Measurements from ENCODE around the gene TMEM87B. TPM values are rescaled to one million over a fixed set of nuclear protein-coding genes. Genes with fewer than 3 reads are reported as not detected.

Gene TMEM87B
- total RNA-seq, 1 experiment from 2014 or later, result 37.0 TPM

- Mint-ChIP-seq H3K36me3 (ENCODE audit: insufficient read depth, unreplicated experiment) (no peaks in the 10 kb centered on the region), H3K9me3 (ENCODE audit: low read depth, unreplicated experiment) (no peaks in the 10 kb centered on the region), H3K4me1 (ENCODE audit: low read depth, unreplicated experiment) (no peaks in the 10 kb centered on the region), H3K27ac (ENCODE audit: unreplicated experiment) (no peak overlapping the region), H3K4me3 (ENCODE audit: low read depth, unreplicated experiment) (no peak overlapping the region), H3K27me3 (ENCODE audit: unreplicated experiment) (peaks cover 36% of the 10 kb centered on the region)
- no TSS peak for BruUV-seq (replicated peaks)
- intact Hi-C loops (cut with micrococcal nuclease; ENCODE audit: unreplicated experiment), result no loop called here
- no peak for DNase-seq
- TF ChIP-seq CTCF (IDR thresholded peaks at IDR 0.05; ENCODE audit: unreplicated experiment), result no peak
- CTCF ChIA-PET, result no interaction called here
Measured at GRCh38 chr2:112162956-112163355, 107.9 kb downstream of the TMEM87B start.

GRCh38 chr2:112163541-112163981 is 108.5 kb downstream of the TMEM87B start:
- H3K27me3 Mint-ChIP-seq (ENCODE audit: unreplicated experiment), result peaks cover 36% of the 10 kb centered on the region
- no peaks in the 10 kb centered on the region for H3K4me1 Mint-ChIP-seq (ENCODE audit: low read depth, unreplicated experiment)
- no peak for DNase-seq
- H3K36me3 Mint-ChIP-seq (ENCODE audit: insufficient read depth, unreplicated experiment), result no peaks in the 10 kb centered on the region
- H3K27ac Mint-ChIP-seq (ENCODE audit: unreplicated experiment), result no peak overlapping the region
- intact Hi-C loops (cut with micrococcal nuclease; ENCODE audit: unreplicated experiment), result no loop called here
- CTCF ChIA-PET, result no interaction called here
- BruUV-seq (replicated peaks), result no TSS peak
- no peak for TF ChIP-seq CTCF (IDR thresholded peaks at IDR 0.05; ENCODE audit: unreplicated experiment)
- no peaks in the 10 kb centered on the region for H3K9me3 Mint-ChIP-seq (ENCODE audit: low read depth, unreplicated experiment)
- H3K4me3 Mint-ChIP-seq (ENCODE audit: low read depth, unreplicated experiment), result no peak overlapping the region

DNA sequence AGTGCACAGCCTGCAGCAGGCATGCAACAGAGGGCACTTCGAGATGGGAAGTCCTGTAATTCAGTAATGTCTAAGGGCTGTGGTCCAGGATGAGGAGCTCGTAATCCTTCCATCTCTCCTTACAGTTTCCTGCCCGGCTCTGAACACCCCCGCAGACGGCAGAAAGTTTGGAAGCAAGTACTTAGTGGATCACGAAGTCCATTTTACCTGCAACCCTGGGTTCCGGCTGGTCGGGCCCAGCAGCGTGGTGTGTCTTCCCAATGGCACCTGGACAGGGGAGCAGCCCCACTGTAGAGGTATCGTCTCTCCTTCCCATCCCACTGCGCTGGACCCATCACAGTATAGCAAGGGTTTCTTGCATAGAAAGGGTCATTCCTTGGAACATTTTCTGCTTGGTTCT is 109.8 kb downstream of the TMEM87B start:
- H3K27ac Mint-ChIP-seq (ENCODE audit: unreplicated experiment), result no peak overlapping the region
- H3K4me3 Mint-ChIP-seq (ENCODE audit: low read depth, unreplicated experiment), result no peak overlapping the region
- TF ChIP-seq CTCF (IDR thresholded peaks at IDR 0.05; ENCODE audit: unreplicated experiment), result no peak
- no peaks in the 10 kb centered on the region for H3K9me3 Mint-ChIP-seq (ENCODE audit: low read depth, unreplicated experiment)
- peaks cover 45% of the 10 kb centered on the region for H3K27me3 Mint-ChIP-seq (ENCODE audit: unreplicated experiment)
- no peaks in the 10 kb centered on the region for H3K36me3 Mint-ChIP-seq (ENCODE audit: insufficient read depth, unreplicated experiment)
- CTCF ChIA-PET, result no interaction called here
- DNase-seq, result no peak
- H3K4me1 Mint-ChIP-seq (ENCODE audit: low read depth, unreplicated experiment), result no peaks in the 10 kb centered on the region
- intact Hi-C loops (cut with micrococcal nuclease; ENCODE audit: unreplicated experiment), result no loop called here
- no TSS peak for BruUV-seq (replicated peaks)

DNA sequence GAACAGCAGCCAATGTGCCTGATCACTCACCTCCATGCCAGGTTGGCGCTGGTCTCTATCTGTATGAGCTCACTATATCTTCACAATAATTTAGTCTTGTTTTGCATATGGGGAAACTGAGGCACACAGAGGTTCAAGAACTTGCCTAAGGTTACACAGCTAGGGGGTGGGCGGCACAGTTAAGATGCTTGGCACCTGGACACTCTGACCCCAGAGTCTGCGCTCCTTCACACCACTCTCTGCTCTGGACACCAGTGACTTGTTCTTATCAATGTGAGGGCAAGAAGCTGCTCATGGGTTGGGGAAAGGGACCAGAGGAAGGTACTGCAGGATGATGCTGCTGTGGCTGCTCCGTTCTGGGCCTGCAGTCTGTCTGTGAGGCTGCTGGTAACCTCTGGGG is 110.2 kb downstream of the TMEM87B start:
- CTCF ChIA-PET, result no interaction called here
- DNase-seq, result no peak
- no peak overlapping the region for H3K4me3 Mint-ChIP-seq (ENCODE audit: low read depth, unreplicated experiment)
- intact Hi-C loops (cut with micrococcal nuclease; ENCODE audit: unreplicated experiment), result no loop called here
- no peaks in the 10 kb centered on the region for H3K36me3 Mint-ChIP-seq (ENCODE audit: insufficient read depth, unreplicated experiment)
- peaks cover 49% of the 10 kb centered on the region for H3K27me3 Mint-ChIP-seq (ENCODE audit: unreplicated experiment)
- H3K9me3 Mint-ChIP-seq (ENCODE audit: low read depth, unreplicated experiment), result no peaks in the 10 kb centered on the region
- no peak for TF ChIP-seq CTCF (IDR thresholded peaks at IDR 0.05; ENCODE audit: unreplicated experiment)
- no peak overlapping the region for H3K27ac Mint-ChIP-seq (ENCODE audit: unreplicated experiment)
- no peaks in the 10 kb centered on the region for H3K4me1 Mint-ChIP-seq (ENCODE audit: low read depth, unreplicated experiment)
- BruUV-seq (replicated peaks), result no TSS peak
